ENCODE data around the gene SMIM36.

DNA sequence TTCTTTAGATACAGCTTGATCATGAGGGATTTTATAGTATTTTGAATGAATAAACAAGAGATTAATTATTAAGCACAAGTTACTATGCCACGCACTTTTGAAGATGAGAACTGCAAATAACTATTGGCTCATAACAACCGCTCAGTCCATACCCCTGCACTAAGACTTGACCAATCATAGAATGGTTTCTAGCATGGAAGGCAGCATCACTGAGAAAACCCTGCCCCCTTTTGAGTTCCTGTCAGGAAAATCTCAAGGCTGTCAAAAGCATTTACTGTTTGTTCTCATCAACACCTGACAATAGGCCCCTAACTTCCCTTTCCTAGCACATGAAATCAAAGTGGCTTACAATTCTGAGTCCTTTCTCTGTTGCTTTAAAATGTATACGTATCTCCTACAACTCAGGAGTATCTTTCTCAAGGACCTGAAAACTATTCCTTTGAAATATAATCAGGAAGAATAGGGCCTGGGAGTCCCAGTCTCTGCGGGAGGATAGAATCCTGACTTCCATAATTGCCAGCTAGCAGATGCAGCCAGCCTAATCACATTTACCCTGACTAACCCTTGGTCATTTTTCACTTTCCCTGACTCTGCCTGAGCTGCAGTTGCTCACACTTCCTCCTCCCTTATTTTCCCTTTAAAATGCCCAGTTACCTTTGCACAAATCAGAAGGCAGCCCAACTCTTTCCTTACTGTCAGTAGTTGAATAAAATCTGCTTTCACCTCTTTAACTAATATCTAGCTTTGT, 80.5 kb downstream of the SMIM36 start:
- TF ChIP-seq, protein P1, sequence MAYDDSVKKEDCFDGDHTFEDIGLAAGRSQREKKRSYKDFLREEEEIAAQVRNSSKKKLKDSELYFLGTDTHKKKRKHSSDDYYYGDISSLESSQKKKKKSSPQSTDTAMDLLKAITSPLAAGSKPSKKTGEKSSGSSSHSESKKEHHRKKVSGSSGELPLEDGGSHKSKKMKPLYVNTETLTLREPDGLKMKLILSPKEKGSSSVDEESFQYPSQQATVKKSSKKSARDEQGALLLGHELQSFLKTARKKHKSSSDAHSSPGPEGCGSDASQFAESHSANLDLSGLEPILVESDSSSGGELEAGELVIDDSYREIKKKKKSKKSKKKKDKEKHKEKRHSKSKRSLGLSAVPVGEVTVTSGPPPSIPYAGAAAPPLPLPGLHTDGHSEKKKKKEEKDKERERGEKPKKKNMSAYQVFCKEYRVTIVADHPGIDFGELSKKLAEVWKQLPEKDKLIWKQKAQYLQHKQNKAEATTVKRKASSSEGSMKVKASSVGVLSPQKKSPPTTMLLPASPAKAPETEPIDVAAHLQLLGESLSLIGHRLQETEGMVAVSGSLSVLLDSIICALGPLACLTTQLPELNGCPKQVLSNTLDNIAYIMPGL (CRISPR knock-in tag; IDR thresholded peaks at IDR 0.05), result no peak
- TF ChIP-seq IRF2 (CRISPR knock-in tag; IDR thresholded peaks at IDR 0.05; ENCODE audit: borderline replicate concordance, low read depth), result no peak
- TF ChIP-seq CREB1 (CRISPR knock-in tag; IDR thresholded peaks at IDR 0.05), result no peak
- no peak for TF ChIP-seq ZNF317 (CRISPR knock-in tag; IDR thresholded peaks at IDR 0.05; ENCODE audit: borderline replicate concordance, low read depth)
- TF ChIP-seq, protein P2, sequence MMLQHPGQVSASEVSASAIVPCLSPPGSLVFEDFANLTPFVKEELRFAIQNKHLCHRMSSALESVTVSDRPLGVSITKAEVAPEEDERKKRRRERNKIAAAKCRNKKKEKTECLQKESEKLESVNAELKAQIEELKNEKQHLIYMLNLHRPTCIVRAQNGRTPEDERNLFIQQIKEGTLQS (CRISPR knock-in tag; conservative IDR thresholded peaks at IDR 0.05), result no peak
- TF ChIP-seq, protein P3, sequence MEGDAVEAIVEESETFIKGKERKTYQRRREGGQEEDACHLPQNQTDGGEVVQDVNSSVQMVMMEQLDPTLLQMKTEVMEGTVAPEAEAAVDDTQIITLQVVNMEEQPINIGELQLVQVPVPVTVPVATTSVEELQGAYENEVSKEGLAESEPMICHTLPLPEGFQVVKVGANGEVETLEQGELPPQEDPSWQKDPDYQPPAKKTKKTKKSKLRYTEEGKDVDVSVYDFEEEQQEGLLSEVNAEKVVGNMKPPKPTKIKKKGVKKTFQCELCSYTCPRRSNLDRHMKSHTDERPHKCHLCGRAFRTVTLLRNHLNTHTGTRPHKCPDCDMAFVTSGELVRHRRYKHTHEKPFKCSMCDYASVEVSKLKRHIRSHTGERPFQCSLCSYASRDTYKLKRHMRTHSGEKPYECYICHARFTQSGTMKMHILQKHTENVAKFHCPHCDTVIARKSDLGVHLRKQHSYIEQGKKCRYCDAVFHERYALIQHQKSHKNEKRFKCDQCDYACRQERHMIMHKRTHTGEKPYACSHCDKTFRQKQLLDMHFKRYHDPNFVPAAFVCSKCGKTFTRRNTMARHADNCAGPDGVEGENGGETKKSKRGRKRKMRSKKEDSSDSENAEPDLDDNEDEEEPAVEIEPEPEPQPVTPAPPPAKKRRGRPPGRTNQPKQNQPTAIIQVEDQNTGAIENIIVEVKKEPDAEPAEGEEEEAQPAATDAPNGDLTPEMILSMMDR (IDR thresholded peaks at IDR 0.05), result no peak
- TF ChIP-seq, protein P4, sequence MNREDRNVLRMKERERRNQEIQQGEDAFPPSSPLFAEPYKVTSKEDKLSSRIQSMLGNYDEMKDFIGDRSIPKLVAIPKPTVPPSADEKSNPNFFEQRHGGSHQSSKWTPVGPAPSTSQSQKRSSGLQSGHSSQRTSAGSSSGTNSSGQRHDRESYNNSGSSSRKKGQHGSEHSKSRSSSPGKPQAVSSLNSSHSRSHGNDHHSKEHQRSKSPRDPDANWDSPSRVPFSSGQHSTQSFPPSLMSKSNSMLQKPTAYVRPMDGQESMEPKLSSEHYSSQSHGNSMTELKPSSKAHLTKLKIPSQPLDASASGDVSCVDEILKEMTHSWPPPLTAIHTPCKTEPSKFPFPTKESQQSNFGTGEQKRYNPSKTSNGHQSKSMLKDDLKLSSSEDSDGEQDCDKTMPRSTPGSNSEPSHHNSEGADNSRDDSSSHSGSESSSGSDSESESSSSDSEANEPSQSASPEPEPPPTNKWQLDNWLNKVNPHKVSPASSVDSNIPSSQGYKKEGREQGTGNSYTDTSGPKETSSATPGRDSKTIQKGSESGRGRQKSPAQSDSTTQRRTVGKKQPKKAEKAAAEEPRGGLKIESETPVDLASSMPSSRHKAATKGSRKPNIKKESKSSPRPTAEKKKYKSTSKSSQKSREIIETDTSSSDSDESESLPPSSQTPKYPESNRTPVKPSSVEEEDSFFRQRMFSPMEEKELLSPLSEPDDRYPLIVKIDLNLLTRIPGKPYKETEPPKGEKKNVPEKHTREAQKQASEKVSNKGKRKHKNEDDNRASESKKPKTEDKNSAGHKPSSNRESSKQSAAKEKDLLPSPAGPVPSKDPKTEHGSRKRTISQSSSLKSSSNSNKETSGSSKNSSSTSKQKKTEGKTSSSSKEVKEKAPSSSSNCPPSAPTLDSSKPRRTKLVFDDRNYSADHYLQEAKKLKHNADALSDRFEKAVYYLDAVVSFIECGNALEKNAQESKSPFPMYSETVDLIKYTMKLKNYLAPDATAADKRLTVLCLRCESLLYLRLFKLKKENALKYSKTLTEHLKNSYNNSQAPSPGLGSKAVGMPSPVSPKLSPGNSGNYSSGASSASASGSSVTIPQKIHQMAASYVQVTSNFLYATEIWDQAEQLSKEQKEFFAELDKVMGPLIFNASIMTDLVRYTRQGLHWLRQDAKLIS (CRISPR knock-in tag; IDR thresholded peaks at IDR 0.05; ENCODE audit: borderline replicate concordance), result no peak
- no peak for TF ChIP-seq TEAD4 (CRISPR knock-in tag; IDR thresholded peaks at IDR 0.05)
